ENCODE data around the gene RRH.

Gene RRH

GRCh38 chr4:109801895-109802319 lies 25.9 kb upstream of the RRH start, which contains the start of gene CFI:
Gene CFI, minus strand, starts transcription at chr4:109801999. Its CDS starts 28 bp downstream, at chr4:109801971.
- peak; percentile 72 for DNase-seq (ENCODE audit: low read depth)
- no peak for TF ChIP-seq CTCF (conservative IDR thresholded peaks at IDR 0.05; ENCODE audit: control insufficient read depth, insufficient read depth, low read depth, low read length)
- no peak within 1 kb of the TSS for H3K4me3 ChIP-seq (ENCODE audit: control insufficient read depth, low read depth, low read length)

- peak; percentile 55 for DNase-seq (ENCODE audit: low read depth)
- TF ChIP-seq CTCF (conservative IDR thresholded peaks at IDR 0.05; ENCODE audit: control insufficient read depth, insufficient read depth, low read depth, low read length): peak; percentile 33
- no peak overlapping the region for H3K4me3 ChIP-seq (ENCODE audit: control insufficient read depth, low read depth, low read length)
Observed at GRCh38 chr4:109803924-109804571, 23.7 kb upstream of the RRH start.

- H3K4me3 ChIP-seq (ENCODE audit: control insufficient read depth, low read depth, low read length): no peak overlapping the region
- no peak for TF ChIP-seq CTCF (conservative IDR thresholded peaks at IDR 0.05; ENCODE audit: control insufficient read depth, insufficient read depth, low read depth, low read length)
Observed at GRCh38 chr4:109809655-109810054, 18.1 kb upstream of the RRH start.

GRCh38 chr4:109810552-109811387 lies 17.0 kb upstream of the RRH start:
- no peak for DNase-seq (ENCODE audit: low read depth)
- TF ChIP-seq CTCF (conservative IDR thresholded peaks at IDR 0.05; ENCODE audit: control insufficient read depth, insufficient read depth, low read depth, low read length): no peak

More at GRCh38 chr4:109809655-109810054, 18.1 kb upstream of the RRH start:
- no peak for DNase-seq (ENCODE audit: low read depth)

GRCh38 chr4:109811707-109812106 lies 16.1 kb upstream of the RRH start:
- no peak for TF ChIP-seq CTCF (conservative IDR thresholded peaks at IDR 0.05; ENCODE audit: control insufficient read depth, insufficient read depth, low read depth, low read length)
- DNase-seq (ENCODE audit: low read depth): no peak

More at GRCh38 chr4:109810552-109811387, 17.0 kb upstream of the RRH start:
- H3K4me3 ChIP-seq (ENCODE audit: control insufficient read depth, low read depth, low read length): no peak overlapping the region

GRCh38 chr4:109815151-109816081 lies 12.4 kb upstream of the RRH start, which contains the start of gene GAR1:
Gene GAR1, plus strand, starts transcription at chr4:109815762. Its CDS starts 403 bp downstream, at chr4:109816165.
- DNase-seq (ENCODE audit: low read depth): peak; percentile 91
- peak within 1 kb of the TSS; percentile 99 for H3K4me3 ChIP-seq (ENCODE audit: control insufficient read depth, low read depth, low read length)
- no peak for TF ChIP-seq CTCF (conservative IDR thresholded peaks at IDR 0.05; ENCODE audit: control insufficient read depth, insufficient read depth, low read depth, low read length)

More at GRCh38 chr4:109811707-109812106, 16.1 kb upstream of the RRH start:
- H3K4me3 ChIP-seq (ENCODE audit: control insufficient read depth, low read depth, low read length): no peak overlapping the region

Measured in fibroblast of mammary gland (primary cell).